Loucy (cell line): ENCODE measurements around the gene ENPP3.

Experiments
- H2AFZ ChIP-seq: fragments of 200-600 bp; sonication (generic); 2 replicates; pipeline ENCODE4 v1.6.0; 2016; ENCODE audit warnings: antibody characterized with exemption, mild to moderate bottlenecking, low read length, moderate library complexity
- H3F3A ChIP-seq: fragments of 200-600 bp; 2 replicates; pipeline ENCODE4 v1.6.0; 2016; ENCODE audit warnings: antibody characterized with exemption, low read depth, mild to moderate bottlenecking
- H3K27me3 ChIP-seq: fragments of 200-600 bp; sonication (generic); 2 replicates; pipeline ENCODE4 v1.6.1; 2014; ENCODE audit warnings: low read length, mild to moderate bottlenecking; ENCODE audit not compliant: insufficient read depth, poor library complexity, severe bottlenecking
- H3K36me3 ChIP-seq: fragments of 200-600 bp; sonication (generic); 2 replicates; pipeline ENCODE4 v1.6.1; 2016; ENCODE audit warnings: low read length; ENCODE audit not compliant: insufficient read depth
- H3K4me1 ChIP-seq: fragments of 200-600 bp; sonication (generic); 2 replicates; pipeline ENCODE4 v1.5.1; 2014; ENCODE audit warnings: low read length, mild to moderate bottlenecking; ENCODE audit not compliant: insufficient read depth, poor library complexity, severe bottlenecking
- H3K4me2 ChIP-seq: fragments of 200-600 bp; sonication (generic); 2 replicates; pipeline ENCODE4 v1.6.0; 2014; ENCODE audit warnings: antibody characterized with exemption, low read length, low read depth, mild to moderate bottlenecking; ENCODE audit not compliant: poor library complexity, severe bottlenecking
- H3K4me3 ChIP-seq: fragments of 200-600 bp; sonication (generic); 2 replicates; pipeline ENCODE4 v1.5.1; 2014; ENCODE audit warnings: low read length, mild to moderate bottlenecking, mixed read lengths; ENCODE audit not compliant: poor library complexity, severe bottlenecking
- H3K79me2 ChIP-seq: fragments of 200-600 bp; sonication (generic); 2 replicates; pipeline ENCODE4 v1.6.1; 2014; ENCODE audit warnings: low read length; ENCODE audit not compliant: insufficient read depth
- H3K9ac ChIP-seq: fragments of 200-600 bp; sonication (generic); 2 replicates; pipeline ENCODE4 v1.6.0; 2014; ENCODE audit warnings: mild to moderate bottlenecking, low read depth, low read length, moderate library complexity; ENCODE audit not compliant: poor library complexity, severe bottlenecking
- H3K9me2 ChIP-seq: fragments of 200-600 bp; sonication (generic); replicated peaks from 2 replicates; pipeline ENCODE4 v1.6.1; 2016; ENCODE audit warnings: low read depth, low read length, mixed read lengths
- H3K9me3 ChIP-seq: fragments of 200-600 bp; sonication (generic); 2 replicates; pipeline ENCODE4 v1.6.1; 2014; ENCODE audit warnings: mild to moderate bottlenecking, antibody characterized with exemption, low read length, low read depth; ENCODE audit not compliant: insufficient read depth
- H4K20me1 ChIP-seq: fragments of 200-600 bp; sonication (generic); 2 replicates; pipeline ENCODE4 v1.6.0; 2014; ENCODE audit warnings: antibody characterized with exemption, low read length, mild to moderate bottlenecking; ENCODE audit not compliant: insufficient read depth, poor library complexity, severe bottlenecking
- CTCF ChIP-seq: fragments of 200-600 bp; sonication (generic); conservative IDR thresholded peaks from 2 replicates; pipeline ENCODE4 v1.5.1; 2014; ENCODE audit warnings: mild to moderate bottlenecking, antibody characterized with exemption, low read length
- EZH2phosphoT487 ChIP-seq: fragments of 200-600 bp; IDR thresholded peaks from 2 replicates; pipeline ENCODE4 v1.6.1; 2018; ENCODE audit warnings: antibody characterized with exemption, mild to moderate bottlenecking, moderate library complexity, borderline replicate concordance

ENPP3 gene

GRCh38 chr6:131778169-131778568 is 141.1 kb downstream of the ENPP3 start:
- no peak overlapping the region for H2AFZ ChIP-seq
- no peak overlapping the region for H3K4me3 ChIP-seq
- H3K4me2 ChIP-seq, result no peak overlapping the region
- H3K4me1 ChIP-seq, result no peaks in the 10 kb centered on the region
- no peaks in the 10 kb centered on the region for H4K20me1 ChIP-seq
- H3K9me3 ChIP-seq, result no peaks in the 10 kb centered on the region
- H3K9ac ChIP-seq, result no peak overlapping the region
- H3K79me2 ChIP-seq, result no peaks in the 10 kb centered on the region
- peaks cover 87% of the 10 kb centered on the region for H3K27me3 ChIP-seq
- H3K9me2 ChIP-seq, result no peaks in the 10 kb centered on the region
- no peaks in the 10 kb centered on the region for H3F3A ChIP-seq
- no peaks in the 10 kb centered on the region for H3K36me3 ChIP-seq
- no peak for TF ChIP-seq EZH2phosphoT487
- TF ChIP-seq CTCF, result no peak

- H2AFZ ChIP-seq, result no peak overlapping the region
- TF ChIP-seq EZH2phosphoT487, result no peak
- no peak for TF ChIP-seq CTCF
Observed at GRCh38 chr6:131779304-131779703, 142.2 kb downstream of the ENPP3 start.

GRCh38 chr6:131780600-131780999 is 143.5 kb downstream of the ENPP3 start:
- no peaks in the 10 kb centered on the region for H3K36me3 ChIP-seq
- no peak overlapping the region for H3K4me2 ChIP-seq
- no peak for TF ChIP-seq EZH2phosphoT487
- no peak for TF ChIP-seq CTCF
- H3K9ac ChIP-seq, result no peak overlapping the region
- no peaks in the 10 kb centered on the region for H3K9me2 ChIP-seq
- no peaks in the 10 kb centered on the region for H3K9me3 ChIP-seq
- no peaks in the 10 kb centered on the region for H3K79me2 ChIP-seq
- no peak overlapping the region for H3K4me3 ChIP-seq
- no peaks in the 10 kb centered on the region for H4K20me1 ChIP-seq
- H3K27me3 ChIP-seq, result peaks cover 97% of the 10 kb centered on the region
- H3K4me1 ChIP-seq, result no peaks in the 10 kb centered on the region
- H2AFZ ChIP-seq, result no peak overlapping the region
- H3F3A ChIP-seq, result no peaks in the 10 kb centered on the region

More at GRCh38 chr6:131779304-131779703, 142.2 kb downstream of the ENPP3 start:
- H3K4me3 ChIP-seq, result no peak overlapping the region
- H3K36me3 ChIP-seq, result no peaks in the 10 kb centered on the region
- H3K4me2 ChIP-seq, result no peak overlapping the region
- H3K4me1 ChIP-seq, result no peaks in the 10 kb centered on the region
- H4K20me1 ChIP-seq, result no peaks in the 10 kb centered on the region
- no peaks in the 10 kb centered on the region for H3K9me3 ChIP-seq
- no peak overlapping the region for H3K9ac ChIP-seq
- H3K9me2 ChIP-seq, result no peaks in the 10 kb centered on the region
- no peaks in the 10 kb centered on the region for H3F3A ChIP-seq
- no peaks in the 10 kb centered on the region for H3K79me2 ChIP-seq
- H3K27me3 ChIP-seq, result peaks cover 92% of the 10 kb centered on the region
